ENCODE results near the gene MATK. TPM values are rescaled to one million over a fixed set of nuclear protein-coding genes. Genes with fewer than 3 reads are reported as not detected.

MATK gene
- total and polyA plus RNA-seq, 12 donors = 0.14 to 4.9 (median 0.49) TPM

GRCh38 chr19:3780786-3781304 lies 5.3 kb downstream of the MATK start:
- peaks cover 0 to 28% (median 21%) of the 10 kb centered on the region in 11 donors for H3K9me3 ChIP-seq
- no peak for ATAC-seq
- H3K27me3 ChIP-seq = peaks cover 16 to 39% (median 35%) of the 10 kb centered on the region in 7 donors
- TF ChIP-seq, protein P1, sequence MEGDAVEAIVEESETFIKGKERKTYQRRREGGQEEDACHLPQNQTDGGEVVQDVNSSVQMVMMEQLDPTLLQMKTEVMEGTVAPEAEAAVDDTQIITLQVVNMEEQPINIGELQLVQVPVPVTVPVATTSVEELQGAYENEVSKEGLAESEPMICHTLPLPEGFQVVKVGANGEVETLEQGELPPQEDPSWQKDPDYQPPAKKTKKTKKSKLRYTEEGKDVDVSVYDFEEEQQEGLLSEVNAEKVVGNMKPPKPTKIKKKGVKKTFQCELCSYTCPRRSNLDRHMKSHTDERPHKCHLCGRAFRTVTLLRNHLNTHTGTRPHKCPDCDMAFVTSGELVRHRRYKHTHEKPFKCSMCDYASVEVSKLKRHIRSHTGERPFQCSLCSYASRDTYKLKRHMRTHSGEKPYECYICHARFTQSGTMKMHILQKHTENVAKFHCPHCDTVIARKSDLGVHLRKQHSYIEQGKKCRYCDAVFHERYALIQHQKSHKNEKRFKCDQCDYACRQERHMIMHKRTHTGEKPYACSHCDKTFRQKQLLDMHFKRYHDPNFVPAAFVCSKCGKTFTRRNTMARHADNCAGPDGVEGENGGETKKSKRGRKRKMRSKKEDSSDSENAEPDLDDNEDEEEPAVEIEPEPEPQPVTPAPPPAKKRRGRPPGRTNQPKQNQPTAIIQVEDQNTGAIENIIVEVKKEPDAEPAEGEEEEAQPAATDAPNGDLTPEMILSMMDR (IDR thresholded peaks at IDR 0.05) = no peak
- no peak for DNase-seq
- intact Hi-C loops (cut with DNase I) = loop anchor here in 2 of 10 donors (5.0 kb wide), 1 partner anchor 41 kb away; no protein-coding TSS in a partner anchor
- no peaks in the 10 kb centered on the region for H3K36me3 ChIP-seq
- H3K4me1 ChIP-seq = peaks cover 0 to 11% (median 3%) of the 10 kb centered on the region in 9 donors
- H3K4me3 ChIP-seq = no peak overlapping the region
- 90 to 92% methylated on average over 9 of the region's 9 CpGs for WGBS, 2 donors
- no peak overlapping the region for H3K27ac ChIP-seq

GRCh38 chr19:3778899-3779723 lies 7.1 kb downstream of the MATK start:
- WGBS, 2 donors = 70 to 73% methylated on average over 44 of the region's 44 CpGs
- DNase-seq = no peak
- Histone ChIP-seq H3K4me1 (no peaks in the 10 kb centered on the region), H3K9me3 (peaks cover 0 to 28% (median 21%) of the 10 kb centered on the region in 11 donors), H3K27ac (no peak overlapping the region), H3K36me3 (no peaks in the 10 kb centered on the region), H3K4me3 (no peak overlapping the region), H3K27me3 (peaks cover 4 to 21% (median 18%) of the 10 kb centered on the region in 7 donors)
- intact Hi-C loops (cut with DNase I) = no loop called here
- TF ChIP-seq, protein P1 (IDR thresholded peaks at IDR 0.05) = no peak
- no peak for ATAC-seq

DNA sequence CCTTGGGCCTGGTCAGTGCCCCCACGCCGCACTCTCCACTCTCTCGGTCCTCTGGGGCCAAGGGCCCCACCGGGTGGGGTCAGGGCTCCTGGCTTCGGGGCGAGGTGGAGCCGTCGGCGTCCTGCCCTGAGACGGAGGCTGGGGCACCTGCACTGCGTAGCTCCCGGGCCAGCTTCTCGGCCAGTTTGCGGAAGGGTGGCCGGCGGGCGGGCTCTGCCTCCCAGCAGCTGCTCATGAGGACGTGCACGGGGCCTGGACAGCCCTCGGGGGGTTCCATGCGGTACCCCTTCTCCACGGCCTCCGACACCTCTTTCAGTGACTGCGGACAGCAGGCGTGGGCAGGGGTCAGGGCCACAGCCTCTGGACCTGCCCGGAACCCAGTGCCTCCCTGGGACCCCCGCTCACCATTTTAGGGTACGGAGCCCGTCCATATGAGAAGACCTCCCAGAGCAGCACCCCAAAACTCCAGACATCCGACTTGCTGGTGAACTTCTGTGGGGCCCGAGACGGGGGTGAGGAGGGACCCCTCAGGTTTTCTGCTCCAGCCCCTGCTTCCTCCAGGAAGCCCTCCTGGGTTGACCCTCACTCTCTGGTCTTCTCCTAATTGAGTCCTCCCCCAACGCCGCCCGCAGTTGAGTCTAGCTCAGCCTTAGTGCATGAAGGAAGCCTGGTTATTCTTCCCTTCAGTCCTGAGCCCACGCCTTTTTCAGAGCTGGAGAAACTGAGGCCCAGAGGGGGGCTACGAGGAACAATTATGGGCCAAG lies 7.9 kb downstream of the MATK start:
- intact Hi-C loops (cut with DNase I) = no loop called here
- DNase-seq = no peak

More for the DNA sequence above, 7.9 kb downstream of the MATK start:
- Histone ChIP-seq H3K9me3 (peaks cover 0 to 28% (median 21%) of the 10 kb centered on the region in 11 donors), H3K4me3 (no peak overlapping the region), H3K4me1 (no peaks in the 10 kb centered on the region), H3K27me3 (peaks cover 4 to 13% (median 10%) of the 10 kb centered on the region in 7 donors), H3K27ac (no peak overlapping the region), H3K36me3 (no peaks in the 10 kb centered on the region)
- WGBS, 2 donors = 88 to 89% methylated on average over 37 of the region's 37 CpGs
- TF ChIP-seq, protein P1 (IDR thresholded peaks at IDR 0.05) = no peak
- ATAC-seq = no peak
